GM19463 (cell line): Measurements from ENCODE around the gene MADCAM1.

Experiments
- ATAC-seq: cut with Tn5 transposase; IDR thresholded peaks from one replicate; pipeline ENCODE4 v1.9.1; 2021; ENCODE audit warnings: mild to moderate bottlenecking, moderate library complexity; ENCODE audit not compliant: unreplicated experiment

The MADCAM1 gene

DNA sequence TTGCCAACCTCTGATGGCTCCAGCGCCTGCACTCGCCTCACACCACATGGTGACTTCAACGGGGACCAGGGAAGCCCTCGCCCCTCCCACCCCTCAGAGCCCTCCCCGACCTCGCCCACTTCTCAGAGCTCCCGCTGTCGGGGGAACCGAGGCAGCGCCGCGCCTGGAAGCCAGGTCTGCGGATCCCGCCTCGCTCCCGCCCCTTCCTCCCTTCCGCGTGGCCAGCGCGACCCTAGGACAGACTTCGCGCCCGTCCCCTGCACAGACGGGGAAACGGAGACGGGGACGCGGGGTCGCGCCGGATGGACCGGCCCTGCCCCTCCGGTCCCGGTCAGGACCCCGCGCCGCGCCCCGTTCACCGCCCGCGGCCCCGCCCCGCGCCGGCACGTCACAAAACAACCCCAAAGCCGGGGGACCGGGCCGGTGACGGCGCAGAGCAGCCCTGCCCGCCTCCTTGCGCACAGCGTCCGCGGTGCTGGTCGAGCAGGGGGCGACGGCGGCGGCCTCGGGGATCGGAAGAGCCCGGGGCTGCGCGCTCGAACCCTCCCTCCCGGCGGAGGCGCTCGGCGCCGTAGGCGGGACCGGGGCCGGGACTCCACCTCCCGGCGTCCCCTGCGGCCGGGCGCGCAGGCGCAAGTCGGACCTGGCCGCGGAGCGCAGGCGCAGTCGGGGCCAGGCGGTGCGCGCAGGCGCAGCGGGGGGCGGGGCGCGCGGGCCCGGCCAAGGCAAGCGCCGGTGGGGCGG lies 34.9 kb downstream of the MADCAM1 start:
- ATAC-seq = peak; percentile 62

GRCh38 chr19:531753-532560 lies 35.7 kb downstream of the MADCAM1 start, which contains the start of gene CDC34:
CDC34 (plus strand) TSS chr19:531760; CDS start chr19:531932, 172 bp downstream.
- peak; percentile 30 for ATAC-seq

- no peak for ATAC-seq
Measured at GRCh38 chr19:532561-533363, 36.5 kb downstream of the MADCAM1 start.

DNA sequence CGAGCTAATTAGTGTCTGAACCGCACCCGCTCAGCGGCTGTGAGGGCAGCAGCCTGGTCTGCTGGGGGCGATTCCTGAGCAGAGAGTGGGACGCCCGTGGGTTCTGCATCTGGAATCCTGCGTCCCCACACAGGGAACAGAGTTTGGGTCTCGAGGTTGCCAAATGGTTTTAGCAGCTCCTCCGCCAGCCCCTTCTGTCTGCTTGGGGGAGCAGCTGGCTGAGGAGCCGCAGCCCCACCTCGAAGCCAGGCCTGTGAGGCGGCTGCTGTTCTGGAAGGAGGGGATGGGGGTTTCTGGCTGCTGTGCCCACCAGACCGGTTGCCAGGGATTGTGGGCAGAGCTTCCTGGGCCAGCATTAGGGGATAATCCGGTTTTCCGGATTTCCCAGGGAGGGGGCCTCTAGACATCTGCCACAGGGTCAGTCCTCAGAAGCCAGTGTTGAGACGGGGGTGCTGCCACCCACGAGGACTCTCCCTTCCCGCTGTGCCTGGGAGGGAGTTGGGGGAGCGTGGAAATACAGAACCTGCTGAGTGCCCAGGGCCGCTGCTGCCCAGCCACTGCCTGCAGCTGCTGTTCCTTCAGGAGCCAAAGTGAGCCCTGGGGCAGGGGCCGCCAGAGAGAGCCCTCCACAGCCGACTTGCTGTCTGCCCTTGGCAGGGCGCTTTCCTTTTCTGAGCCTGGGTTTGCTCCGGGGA lies 37.2 kb downstream of the MADCAM1 start:
- ATAC-seq = no peak

- no peak for ATAC-seq
Measured at GRCh38 chr19:534088-534487, 37.8 kb downstream of the MADCAM1 start.

GRCh38 chr19:535017-535835 lies 38.9 kb downstream of the MADCAM1 start:
- no peak for ATAC-seq

- ATAC-seq = no peak
Measured at GRCh38 chr19:536031-536880, 40.0 kb downstream of the MADCAM1 start.

- ATAC-seq = no peak
Measured at GRCh38 chr19:536881-537404, 40.7 kb downstream of the MADCAM1 start.

DNA sequence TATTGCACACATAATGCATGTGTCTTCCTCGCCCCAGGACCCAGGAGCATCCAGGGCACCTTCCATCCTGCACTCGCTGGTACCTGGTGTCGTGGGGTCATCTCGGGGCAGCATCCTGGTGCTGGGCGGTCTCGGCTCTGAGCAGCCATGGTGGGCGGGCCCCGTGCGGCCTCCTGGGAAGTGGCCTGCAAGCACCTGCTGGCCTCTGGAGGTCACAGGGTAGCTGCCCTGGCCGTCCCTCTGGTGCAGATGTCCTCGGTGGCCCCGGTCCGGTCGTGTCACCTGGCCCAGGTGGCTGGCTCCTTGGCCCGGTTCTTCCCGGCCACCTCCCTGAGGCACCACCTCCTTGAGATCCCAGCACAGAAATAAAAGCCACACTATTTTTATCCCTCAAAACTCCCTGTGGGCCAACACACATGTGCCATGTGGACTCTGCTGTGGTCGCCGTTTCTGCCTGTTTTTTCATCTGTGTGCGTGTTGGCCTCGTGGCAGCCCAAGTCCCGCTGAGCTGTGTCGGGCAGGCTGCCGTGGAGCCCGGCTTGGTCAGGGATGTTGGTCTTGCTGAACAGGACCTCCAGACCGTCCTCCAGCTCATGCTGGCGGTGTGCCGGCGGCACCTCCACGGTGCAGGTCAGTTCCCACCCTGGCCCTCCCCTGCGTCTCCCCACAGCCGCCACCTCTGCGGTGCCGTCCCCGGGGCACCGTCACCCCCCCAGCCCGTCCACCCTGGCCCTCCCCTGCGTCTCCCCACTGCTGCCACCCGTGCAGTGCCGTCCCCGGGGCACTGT lies 42.5 kb downstream of the MADCAM1 start:
- ATAC-seq = no peak

DNA sequence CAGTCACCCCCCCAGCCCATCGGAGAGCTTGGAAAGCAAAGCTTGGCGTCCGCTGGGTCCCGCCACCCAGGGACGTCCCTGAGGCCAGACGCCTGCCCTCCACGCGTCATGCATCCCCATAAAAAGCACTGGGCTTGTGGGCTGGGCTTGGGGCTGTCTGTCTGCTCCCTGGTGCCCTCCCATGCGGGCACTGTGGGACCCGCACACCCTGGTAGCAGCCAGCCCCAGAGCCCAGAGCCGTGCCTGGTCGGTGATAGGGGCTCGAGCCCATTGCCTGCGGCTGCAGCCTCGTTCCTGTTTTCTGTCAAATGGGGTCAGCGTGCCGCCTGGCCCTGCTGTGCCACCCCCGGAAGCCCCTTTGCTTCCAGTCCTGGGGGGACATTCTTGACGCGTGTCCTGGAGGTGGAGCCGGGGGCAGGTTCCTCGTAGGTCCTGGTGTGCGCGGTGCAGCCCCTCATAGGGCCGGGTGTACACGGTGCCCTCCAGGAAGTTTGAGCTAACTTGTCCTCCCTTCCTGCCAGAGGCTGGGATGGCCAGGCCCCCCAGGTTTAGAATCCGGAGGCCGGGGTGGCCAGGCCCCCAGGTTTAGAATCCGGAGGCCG lies 43.2 kb downstream of the MADCAM1 start:
- no peak for ATAC-seq

DNA sequence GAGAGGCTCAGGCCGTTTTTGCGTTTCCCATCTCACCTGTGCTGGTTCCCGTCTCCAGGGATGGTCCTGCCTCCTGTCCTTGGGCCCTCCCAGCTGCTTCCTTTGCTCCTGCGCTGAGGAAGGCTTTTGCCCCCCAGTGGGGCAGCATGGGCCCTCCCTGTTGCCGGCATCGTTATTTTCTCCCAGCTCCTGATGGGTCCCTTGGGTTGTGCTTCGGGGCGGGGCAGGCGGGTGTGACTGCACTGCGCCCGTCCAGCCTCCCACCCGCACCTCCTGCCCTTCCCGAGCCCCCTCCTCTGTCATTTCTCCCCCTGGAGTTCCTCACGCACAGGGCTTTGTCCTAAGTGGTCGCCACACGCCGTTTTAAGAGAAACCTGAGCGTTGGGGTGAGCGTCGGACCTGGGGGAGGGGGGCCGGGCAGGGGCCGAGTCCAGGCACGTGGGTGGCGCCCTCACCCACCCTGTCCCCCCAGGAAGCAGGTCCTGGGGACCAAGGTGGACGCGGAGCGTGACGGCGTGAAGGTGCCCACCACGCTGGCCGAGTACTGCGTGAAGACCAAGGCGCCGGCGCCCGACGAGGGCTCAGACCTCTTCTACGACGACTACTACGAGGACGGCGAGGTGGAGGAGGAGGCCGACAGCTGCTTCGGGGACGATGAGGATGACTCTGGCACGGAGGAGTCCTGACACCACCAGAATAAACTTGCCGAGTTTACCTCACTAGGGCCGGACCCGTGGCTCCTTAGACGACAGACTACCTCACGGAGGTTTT lies 44.8 kb downstream of the MADCAM1 start:
- no peak for ATAC-seq

DNA sequence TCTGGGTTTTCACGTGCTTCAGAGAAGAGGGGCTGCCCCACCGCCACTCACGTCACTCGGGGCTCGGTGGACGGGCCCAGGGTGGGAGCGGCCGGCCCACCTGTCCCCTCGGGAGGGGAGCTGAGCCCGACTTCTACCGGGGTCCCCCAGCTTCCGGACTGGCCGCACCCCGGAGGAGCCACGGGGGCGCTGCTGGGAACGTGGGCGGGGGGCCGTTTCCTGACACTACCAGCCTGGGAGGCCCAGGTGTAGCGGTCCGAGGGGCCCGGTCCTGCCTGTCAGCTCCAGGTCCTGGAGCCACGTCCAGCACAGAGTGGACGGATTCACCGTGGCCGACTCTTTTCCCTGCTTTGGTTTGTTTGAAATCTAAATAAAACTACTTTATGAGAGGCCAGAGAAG lies 45.4 kb downstream of the MADCAM1 start:
- ATAC-seq = no peak

- ATAC-seq = no peak
Measured at GRCh38 chr19:542173-542866, 46.0 kb downstream of the MADCAM1 start.

DNA sequence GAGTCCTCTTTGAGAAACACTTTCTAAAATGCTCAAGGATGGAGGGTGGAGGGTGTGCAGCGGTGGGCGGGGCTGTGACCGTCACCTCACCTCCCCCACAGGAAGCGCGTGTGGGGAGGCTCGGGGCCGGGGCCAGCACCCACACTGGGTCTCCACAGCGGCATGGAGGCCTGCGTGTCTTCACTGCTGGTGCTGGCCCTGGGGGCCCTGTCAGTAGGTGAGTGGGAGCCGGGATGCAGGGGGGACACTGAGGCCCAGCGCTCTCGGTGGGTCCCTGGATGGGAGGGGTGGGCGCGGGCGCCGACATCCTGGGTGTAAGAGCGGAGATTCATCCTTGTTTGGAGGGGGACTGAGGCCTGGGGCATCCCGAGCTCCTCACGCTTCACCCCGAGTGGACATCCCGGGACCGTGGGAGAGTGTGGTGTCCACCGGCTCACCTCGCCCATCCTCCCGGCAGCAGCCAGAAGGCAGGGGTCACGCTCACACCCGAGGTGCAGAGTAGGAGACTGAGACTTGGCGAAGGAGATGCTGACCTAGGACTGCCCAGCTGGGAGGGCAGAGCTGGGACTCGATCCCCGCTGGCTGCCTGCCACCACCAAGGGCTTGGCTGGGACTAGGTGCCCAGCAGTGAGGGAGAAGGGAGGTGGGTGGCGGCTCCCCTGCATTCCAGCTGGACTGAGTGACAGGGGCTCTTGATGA lies 47.8 kb downstream of the MADCAM1 start, which contains the start of gene GZMM:
Gene GZMM (plus strand): TSS at position 144 of the 699 bp plus-strand sequence. CDS start 19 bp downstream, at position 163.
- no peak for ATAC-seq

- no peak for ATAC-seq
Measured at GRCh38 chr19:547117-547516, 50.8 kb downstream of the MADCAM1 start.
